ENCODE results near the gene KLK1. TPM values are rescaled to one million over a fixed set of nuclear protein-coding genes. Genes with fewer than 3 reads are reported as not detected.
"Not testable (repeated sequence)": the region's sequence is repeated elsewhere in the genome, so short reads cannot be mapped to it uniquely, and the experiment has no call there.

Gene KLK1
- total RNA-seq, 1 experiment from 2014 or later: not detected

GRCh38 chr19:50817941-50818858 is 5.4 kb downstream of the KLK1 start:
- no peak for DNase-seq (ENCODE audit: low read depth)

GRCh38 chr19:50815439-50815838 is 8.1 kb downstream of the KLK1 start:
- no peak for DNase-seq (ENCODE audit: low read depth)

- no peak for DNase-seq (ENCODE audit: low read depth)
Measured at GRCh38 chr19:50814883-50815282, 8.7 kb downstream of the KLK1 start.

GRCh38 chr19:50812474-50812873 is 11.1 kb downstream of the KLK1 start:
- no peak for DNase-seq (ENCODE audit: low read depth)

GRCh38 chr19:50811622-50812238 is 11.9 kb downstream of the KLK1 start:
- not testable (repeated sequence) for DNase-seq (ENCODE audit: low read depth)

- no peak for DNase-seq (ENCODE audit: low read depth)
Measured at GRCh38 chr19:50808856-50809255, 14.7 kb downstream of the KLK1 start.

GRCh38 chr19:50804420-50805272 is 18.9 kb downstream of the KLK1 start:
- peak; percentile 98 for DNase-seq (ENCODE audit: low read depth)

GRCh38 chr19:50803633-50804419 is 19.8 kb downstream of the KLK1 start:
- DNase-seq (ENCODE audit: low read depth): no peak

- DNase-seq (ENCODE audit: low read depth): no peak
Measured at GRCh38 chr19:50801107-50801506, 22.5 kb downstream of the KLK1 start.

- no peak for DNase-seq (ENCODE audit: low read depth)
Measured at GRCh38 chr19:50799547-50799851, 24.1 kb downstream of the KLK1 start.

GRCh38 chr19:50798659-50799546 is 24.7 kb downstream of the KLK1 start:
- DNase-seq (ENCODE audit: low read depth): no peak

- no peak for DNase-seq (ENCODE audit: low read depth)
Measured at GRCh38 chr19:50797781-50798658, 25.6 kb downstream of the KLK1 start.

- DNase-seq (ENCODE audit: low read depth): no peak
Measured at GRCh38 chr19:50797429-50797780, 26.2 kb downstream of the KLK1 start.

GRCh38 chr19:50796634-50797428 is 26.8 kb downstream of the KLK1 start:
- DNase-seq (ENCODE audit: low read depth): no peak

- no peak for DNase-seq (ENCODE audit: low read depth)
Measured at GRCh38 chr19:50796128-50796633, 27.4 kb downstream of the KLK1 start.

- no peak for DNase-seq (ENCODE audit: low read depth)
Measured at GRCh38 chr19:50795664-50796073, 27.9 kb downstream of the KLK1 start.

- DNase-seq (ENCODE audit: low read depth): peak; percentile 51
Measured at GRCh38 chr19:50794876-50795663, 28.5 kb downstream of the KLK1 start.

All from M059J (cell line).